ENCODE data around the gene MCC.

GRCh38 chr5:113119246-113119924, 368.9 kb downstream of the MCC start:
- no peak for TF ChIP-seq CTCF (IDR thresholded peaks at IDR 0.05)
- TF ChIP-seq ZFX (IDR thresholded peaks at IDR 0.05; ENCODE audit: borderline replicate concordance) = no peak
